Thoracic aorta (tissue), 2 donors: ENCODE results near the gene MYOM3. TPM values are rescaled to one million over a fixed set of nuclear protein-coding genes. Genes with fewer than 3 reads are reported as not detected.
A peak's percentile ranks its signal among the peaks of the same experiment; 100 is the strongest.

Source experiments
- ATAC-seq: fragments of 150-250 bp; one replicate; pipeline ENCODE4 v1.8.0; 2017; ENCODE audit warnings: low read depth; ENCODE audit not compliant: insufficient number of reproducible peaks, low FRiP score
- DNase-seq: peaks from one replicate; pipeline ENCODE4 v3.0.0-alpha.2; 2020; ENCODE audit warnings: low spot score
- H3K27ac ChIP-seq, 2 donors: fragments of 200-600 bp; sonication (generic); 1 replicate in 1 of 2; 2 replicates in 1 of 2; pipeline ENCODE4 v1.5.1; 2016; ENCODE audit warnings: mild to moderate bottlenecking in 2 of 2, moderate library complexity in 2 of 2
- H3K27me3 ChIP-seq: fragments of 200-600 bp; sonication (generic); replicated peaks from 2 replicates; pipeline ENCODE4 v1.6.0; 2016; ENCODE audit warnings: mild to moderate bottlenecking; ENCODE audit not compliant: insufficient read depth
- H3K36me3 ChIP-seq: fragments of 200-600 bp; sonication (generic); one replicate; pipeline ENCODE4 v1.5.1; 2016
- H3K4me1 ChIP-seq, 2 donors: fragments of 200-600 bp; sonication (generic); 1 replicate in 1 of 2; 2 replicates in 1 of 2; pipeline versions ENCODE4 v1.5.1 to v1.6.0; 2016; ENCODE audit warnings: low read depth in 2 of 2, mild to moderate bottlenecking in 1 of 2; ENCODE audit not compliant: control insufficient read depth in 1 of 2
- H3K4me3 ChIP-seq: fragments of 200-600 bp; sonication (generic); 2 replicates; pipeline ENCODE4 v1.5.1; 2016; ENCODE audit warnings: mild to moderate bottlenecking
- H3K9me3 ChIP-seq: fragments of 200-600 bp; sonication (generic); 2 replicates; pipeline ENCODE4 v1.5.1; 2016
- total RNA-seq, 2 donors: library from RNA; depleted of rRNA; stranded (reverse); fragments of >200 nt; gene quantifications; one replicate each; pipeline versions ENCODE4 v1.1.0 to v1.2.3, GENCODE V29; 2016
- TF ChIP-seq, protein P1 (sequence below): fragments of 200-600 bp; sonication (generic); IDR thresholded peaks from one replicate; pipeline ENCODE4 v1.5.1; 2019; ENCODE audit warnings: antibody characterized with exemption

The MYOM3 gene
- total RNA-seq, 2 donors from 2014 or later: 1.5 to 1.6 TPM

DNA sequence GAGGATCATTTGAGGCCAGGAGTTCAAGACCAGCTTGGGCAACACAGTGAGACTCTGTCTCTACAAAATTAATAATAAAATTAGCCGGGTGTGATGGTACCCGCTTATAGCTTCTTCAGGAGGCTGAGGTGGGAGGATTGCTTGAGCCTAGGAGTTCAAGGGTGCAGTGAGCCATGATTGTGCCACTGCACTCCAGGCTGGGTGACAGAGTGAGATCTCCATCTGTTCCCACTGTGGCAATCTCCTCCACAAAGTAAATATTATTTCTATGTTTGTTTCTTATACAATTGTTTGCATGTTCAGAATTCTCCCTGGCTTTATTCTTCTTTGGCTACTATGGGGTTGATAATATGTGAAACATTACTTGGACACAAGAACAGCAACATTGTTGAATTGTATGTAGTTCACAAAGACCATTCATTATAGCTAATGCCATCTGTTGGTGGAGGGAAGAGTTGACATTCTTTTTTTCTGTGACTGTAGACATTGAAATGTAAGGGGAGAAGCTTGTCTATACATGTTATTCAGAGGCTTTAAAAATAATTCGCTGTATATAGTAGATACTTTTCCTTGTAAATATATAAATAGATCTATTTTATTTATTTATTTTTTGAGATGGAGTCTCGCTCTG, 84.0 kb downstream of the MYOM3 start:
- Histone ChIP-seq H3K27me3 (no peaks in the 10 kb centered on the region), H3K9me3 (no peaks in the 10 kb centered on the region), H3K4me1 (peaks cover 3% of the 10 kb centered on the region in 2 donors), H3K4me3 (no peak overlapping the region), H3K27ac (peak overlapping the region in 1 of 2 donors; percentile 8), H3K36me3 (no peaks in the 10 kb centered on the region)
- DNase-seq (no peak), ATAC-seq (no peak)
- TF ChIP-seq, protein P1, sequence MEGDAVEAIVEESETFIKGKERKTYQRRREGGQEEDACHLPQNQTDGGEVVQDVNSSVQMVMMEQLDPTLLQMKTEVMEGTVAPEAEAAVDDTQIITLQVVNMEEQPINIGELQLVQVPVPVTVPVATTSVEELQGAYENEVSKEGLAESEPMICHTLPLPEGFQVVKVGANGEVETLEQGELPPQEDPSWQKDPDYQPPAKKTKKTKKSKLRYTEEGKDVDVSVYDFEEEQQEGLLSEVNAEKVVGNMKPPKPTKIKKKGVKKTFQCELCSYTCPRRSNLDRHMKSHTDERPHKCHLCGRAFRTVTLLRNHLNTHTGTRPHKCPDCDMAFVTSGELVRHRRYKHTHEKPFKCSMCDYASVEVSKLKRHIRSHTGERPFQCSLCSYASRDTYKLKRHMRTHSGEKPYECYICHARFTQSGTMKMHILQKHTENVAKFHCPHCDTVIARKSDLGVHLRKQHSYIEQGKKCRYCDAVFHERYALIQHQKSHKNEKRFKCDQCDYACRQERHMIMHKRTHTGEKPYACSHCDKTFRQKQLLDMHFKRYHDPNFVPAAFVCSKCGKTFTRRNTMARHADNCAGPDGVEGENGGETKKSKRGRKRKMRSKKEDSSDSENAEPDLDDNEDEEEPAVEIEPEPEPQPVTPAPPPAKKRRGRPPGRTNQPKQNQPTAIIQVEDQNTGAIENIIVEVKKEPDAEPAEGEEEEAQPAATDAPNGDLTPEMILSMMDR: peak; percentile 63

DNA sequence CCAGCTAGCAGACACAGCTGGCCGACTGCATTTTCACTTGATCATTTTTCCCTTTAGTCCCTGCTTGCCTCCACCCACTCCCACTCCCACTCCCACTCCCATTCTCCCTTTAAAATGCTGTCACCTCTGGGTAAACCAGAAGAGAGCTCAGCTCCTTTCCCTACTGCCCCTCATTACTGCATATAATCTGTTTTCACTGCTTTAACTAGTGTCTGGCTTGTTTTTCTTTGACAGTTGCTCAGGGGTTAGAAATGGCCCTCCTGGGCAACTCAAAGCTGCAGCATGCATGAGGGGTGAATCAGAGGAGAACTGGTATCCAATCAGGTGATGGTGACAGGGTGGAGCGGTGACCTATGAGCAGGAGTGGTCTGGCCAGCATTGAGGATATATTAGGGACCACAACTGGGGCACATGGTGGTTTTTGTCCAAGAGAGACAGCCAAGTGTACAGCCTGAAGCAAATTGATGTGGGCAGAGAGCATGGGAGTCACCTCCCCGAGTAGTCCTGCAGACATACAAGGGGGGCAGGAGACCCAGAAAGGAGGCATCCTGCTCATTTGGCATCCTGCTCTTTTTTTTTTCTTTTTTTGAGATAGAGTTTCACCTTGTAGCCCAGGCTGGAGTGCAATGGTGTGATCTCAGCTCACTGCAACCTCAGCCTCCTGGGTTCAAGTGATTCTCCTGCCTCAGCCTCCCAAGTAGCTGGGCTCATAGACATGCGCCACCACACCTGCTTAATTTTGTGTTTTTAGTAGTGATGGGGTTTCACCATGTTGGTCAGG, 89.2 kb downstream of the MYOM3 start:
- Histone ChIP-seq H3K27ac (peak overlapping the region; percentile 93 to 95), H3K9me3 (no peaks in the 10 kb centered on the region), H3K4me1 (peaks cover 43 to 49% of the 10 kb centered on the region in 2 donors), H3K36me3 (no peaks in the 10 kb centered on the region), H3K27me3 (no peaks in the 10 kb centered on the region), H3K4me3 (peak overlapping the region; percentile 9)
- TF ChIP-seq, protein P1: no peak
- no peak for ATAC-seq
- DNase-seq: no peak

DNA sequence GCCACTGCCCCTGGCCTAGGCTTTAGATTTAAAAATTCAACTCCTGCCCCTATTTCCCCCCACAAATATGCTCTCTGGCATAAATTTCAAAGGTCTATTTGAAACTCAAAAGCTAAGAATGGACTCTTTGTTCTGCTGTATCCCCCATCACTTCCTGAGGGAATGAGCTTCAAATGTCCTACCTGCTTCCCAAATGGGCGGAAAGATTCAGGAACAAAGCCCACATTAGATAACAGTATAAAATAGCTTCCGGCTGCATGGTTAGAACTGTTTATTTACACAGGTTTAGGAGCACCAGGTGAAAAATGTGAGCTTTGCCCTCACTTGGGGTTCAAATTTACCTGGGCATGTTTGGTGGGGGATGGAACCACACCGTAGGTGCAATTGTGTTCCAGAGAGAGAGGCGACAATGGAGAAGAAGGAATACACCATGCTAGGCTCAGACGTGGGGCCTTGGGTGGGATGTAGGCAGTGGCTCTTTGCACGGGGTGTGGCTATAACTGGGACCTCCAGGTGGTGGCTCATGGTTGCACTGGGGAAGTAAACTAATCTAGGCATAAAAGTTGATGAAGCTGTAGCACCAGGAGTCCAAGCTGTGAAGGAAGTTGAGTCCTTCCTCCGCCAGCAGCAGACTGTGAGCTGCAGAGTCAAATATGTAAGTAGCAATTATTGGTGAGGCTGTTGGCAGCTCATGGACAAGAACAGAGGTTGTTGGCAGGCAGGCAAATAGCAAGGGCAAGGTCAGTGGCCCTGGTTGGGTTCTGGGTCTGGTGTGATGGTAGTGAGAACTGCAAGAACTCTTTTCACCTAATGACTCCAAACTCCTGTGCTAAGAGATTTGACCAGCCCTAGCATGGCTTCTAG, 90.3 kb downstream of the MYOM3 start:
- Histone ChIP-seq H3K27me3 (no peaks in the 10 kb centered on the region), H3K36me3 (no peaks in the 10 kb centered on the region), H3K4me3 (no peak overlapping the region), H3K27ac (peak overlapping the region; percentile 93 to 95), H3K9me3 (no peaks in the 10 kb centered on the region), H3K4me1 (peaks cover 49 to 60% of the 10 kb centered on the region in 2 donors)
- DNase-seq (no peak), ATAC-seq (no peak)
- TF ChIP-seq, protein P1: no peak

DNA sequence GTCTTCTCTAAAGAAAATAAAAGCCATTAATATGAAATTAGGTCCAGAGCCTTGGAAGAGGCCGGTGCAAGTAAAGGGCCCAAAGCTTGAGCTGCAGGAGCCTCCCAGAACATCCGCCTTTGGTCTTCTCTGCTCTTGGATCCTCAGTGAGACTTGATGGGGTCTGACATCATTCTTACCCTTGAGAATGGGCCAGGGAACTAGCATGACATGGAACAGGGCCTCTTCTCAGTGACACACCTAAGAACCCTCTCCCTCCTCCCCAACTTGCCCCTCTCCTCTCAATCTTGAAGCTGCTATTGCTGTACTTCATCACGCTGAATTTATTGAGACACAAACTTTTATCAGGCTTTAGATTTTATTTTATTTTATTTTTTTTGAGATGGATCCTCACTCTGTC, 91.5 kb downstream of the MYOM3 start:
- Histone ChIP-seq H3K36me3 (no peaks in the 10 kb centered on the region), H3K27me3 (no peaks in the 10 kb centered on the region), H3K4me3 (peak overlapping the region; percentile 5), H3K9me3 (no peaks in the 10 kb centered on the region), H3K27ac (peak overlapping the region; percentile 93 to 95), H3K4me1 (peaks cover 57 to 69% of the 10 kb centered on the region in 2 donors)
- ATAC-seq (no peak), DNase-seq (no peak)
- TF ChIP-seq, protein P1: no peak

DNA sequence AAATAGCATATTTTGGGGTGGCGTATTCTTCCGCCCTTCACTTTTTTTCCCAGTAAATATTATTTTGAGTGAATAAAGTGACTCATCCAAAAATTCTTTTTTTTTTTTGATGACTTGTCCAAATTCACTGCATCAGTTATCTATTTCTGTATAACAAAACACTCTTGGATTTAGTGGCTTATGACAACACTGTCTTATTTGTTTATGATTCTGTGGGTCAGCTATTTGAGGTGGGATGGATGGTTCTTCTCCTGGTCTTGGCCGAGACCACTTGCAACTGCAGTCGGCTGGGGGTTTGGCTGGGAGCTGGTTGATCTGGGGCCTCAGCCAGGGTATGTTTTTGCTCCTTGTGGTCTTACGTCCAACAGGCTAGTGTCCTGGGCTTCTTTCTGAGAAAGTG, 91.9 kb downstream of the MYOM3 start:
- peak overlapping the region; percentile 58 for H3K4me3 ChIP-seq
- ATAC-seq: no peak
- TF ChIP-seq, protein P1: no peak
- no peaks in the 10 kb centered on the region for H3K27me3 ChIP-seq
- no peaks in the 10 kb centered on the region for H3K36me3 ChIP-seq
- H3K9me3 ChIP-seq: no peaks in the 10 kb centered on the region
- H3K27ac ChIP-seq: peak overlapping the region; percentile 93 to 95
- peaks cover 61 to 72% of the 10 kb centered on the region in 2 donors for H3K4me1 ChIP-seq
- no peak for DNase-seq
